ENCODE results near the gene TMA16.

The TMA16 gene

GRCh38 chr4:163562496-163562895 lies 68.0 kb downstream of the TMA16 start:
- Histone ChIP-seq H3K4me3 (ENCODE audit: low read depth, low read length) (no peak overlapping the region), H3K36me3 (ENCODE audit: control insufficient read depth, insufficient read depth, low read length) (no peaks in the 10 kb centered on the region)

GRCh38 chr4:163563592-163563991 lies 69.1 kb downstream of the TMA16 start:
- no peak overlapping the region for H3K9ac ChIP-seq (ENCODE audit: low read depth, low read length)
- H3K36me3 ChIP-seq (ENCODE audit: control insufficient read depth, insufficient read depth, low read length): no peaks in the 10 kb centered on the region
- no peak overlapping the region for H3K27ac ChIP-seq (ENCODE audit: low read depth, low read length)
- peaks cover 29% of the 10 kb centered on the region for H3K4me1 ChIP-seq (ENCODE audit: control insufficient read depth, insufficient read depth, low read length)
- no peaks in the 10 kb centered on the region for H3K27me3 ChIP-seq (ENCODE audit: control insufficient read depth, insufficient read depth, low read length)
- H3K9me3 ChIP-seq (ENCODE audit: control insufficient read depth, insufficient read depth, low read length): 0 out of 2 replicates have a peak, but pooled peaks cover 3% of the 10 kb centered on the region
- H3K4me3 ChIP-seq (ENCODE audit: low read depth, low read length): no peak overlapping the region

More at GRCh38 chr4:163562496-163562895, 68.0 kb downstream of the TMA16 start:
- Histone ChIP-seq H3K9ac (ENCODE audit: low read depth, low read length) (no peak overlapping the region), H3K27ac (ENCODE audit: low read depth, low read length) (no peak overlapping the region), H3K9me3 (ENCODE audit: control insufficient read depth, insufficient read depth, low read length) (0 out of 2 replicates have a peak, but pooled peaks cover 3% of the 10 kb centered on the region), H3K4me1 (ENCODE audit: control insufficient read depth, insufficient read depth, low read length) (peaks cover 29% of the 10 kb centered on the region), H3K27me3 (ENCODE audit: control insufficient read depth, insufficient read depth, low read length) (no peaks in the 10 kb centered on the region)

GRCh38 chr4:163564221-163564720 lies 69.8 kb downstream of the TMA16 start:
- Histone ChIP-seq H3K36me3 (ENCODE audit: control insufficient read depth, insufficient read depth, low read length) (no peaks in the 10 kb centered on the region), H3K4me1 (ENCODE audit: control insufficient read depth, insufficient read depth, low read length) (peaks cover 29% of the 10 kb centered on the region), H3K9me3 (ENCODE audit: control insufficient read depth, insufficient read depth, low read length) (0 out of 2 replicates have a peak, but pooled peaks cover 3% of the 10 kb centered on the region), H3K27ac (ENCODE audit: low read depth, low read length) (no peak overlapping the region), H3K27me3 (ENCODE audit: control insufficient read depth, insufficient read depth, low read length) (no peaks in the 10 kb centered on the region), H3K9ac (ENCODE audit: low read depth, low read length) (no peak overlapping the region), H3K4me3 (ENCODE audit: low read depth, low read length) (no peak overlapping the region)

- no peaks in the 10 kb centered on the region for H3K27me3 ChIP-seq (ENCODE audit: control insufficient read depth, insufficient read depth, low read length)
- H3K4me3 ChIP-seq (ENCODE audit: low read depth, low read length): peak overlapping the region; percentile 40
- no peak overlapping the region for H3K9ac ChIP-seq (ENCODE audit: low read depth, low read length)
- peak overlapping the region; percentile 63 for H3K27ac ChIP-seq (ENCODE audit: low read depth, low read length)
- H3K36me3 ChIP-seq (ENCODE audit: control insufficient read depth, insufficient read depth, low read length): no peaks in the 10 kb centered on the region
- peaks cover 29% of the 10 kb centered on the region for H3K4me1 ChIP-seq (ENCODE audit: control insufficient read depth, insufficient read depth, low read length)
- H3K9me3 ChIP-seq (ENCODE audit: control insufficient read depth, insufficient read depth, low read length): 0 out of 2 replicates have a peak, but pooled peaks cover 3% of the 10 kb centered on the region
These were observed 71.0 kb downstream of the TMA16 start for GRCh38 chr4:163565226-163566135.

DNA sequence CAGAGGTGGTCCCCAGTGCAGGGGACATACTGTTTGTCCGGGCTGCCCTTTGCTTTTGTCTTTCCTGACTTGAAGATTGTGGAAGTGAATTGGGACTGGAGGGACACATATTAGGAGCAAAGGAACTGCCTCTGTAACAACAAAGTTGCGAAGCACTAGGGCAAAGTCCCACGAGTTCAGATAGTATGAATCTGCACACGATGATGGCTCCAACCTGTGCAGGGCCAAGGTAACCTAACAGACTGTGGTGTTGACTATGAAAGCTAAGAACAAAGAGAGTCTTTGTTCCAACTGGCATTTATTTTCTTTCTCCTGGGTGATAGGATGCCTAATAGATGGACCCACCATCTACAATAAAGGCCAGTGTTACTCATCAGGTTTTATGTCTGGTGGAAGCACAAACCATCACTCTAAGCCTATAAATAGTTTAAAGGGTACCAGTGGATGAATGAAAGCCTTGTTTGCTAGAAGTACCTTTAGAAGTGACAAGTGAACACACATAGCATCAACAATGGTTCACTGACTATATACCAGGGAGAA lies 71.8 kb downstream of the TMA16 start:
- Histone ChIP-seq H3K4me3 (ENCODE audit: low read depth, low read length) (no peak overlapping the region), H3K36me3 (ENCODE audit: control insufficient read depth, insufficient read depth, low read length) (no peaks in the 10 kb centered on the region), H3K27me3 (ENCODE audit: control insufficient read depth, insufficient read depth, low read length) (no peaks in the 10 kb centered on the region), H3K9me3 (ENCODE audit: control insufficient read depth, insufficient read depth, low read length) (no peaks in the 10 kb centered on the region), H3K9ac (ENCODE audit: low read depth, low read length) (no peak overlapping the region), H3K4me1 (ENCODE audit: control insufficient read depth, insufficient read depth, low read length) (peaks cover 29% of the 10 kb centered on the region), H3K27ac (ENCODE audit: low read depth, low read length) (peak overlapping the region; percentile 63)

DNA sequence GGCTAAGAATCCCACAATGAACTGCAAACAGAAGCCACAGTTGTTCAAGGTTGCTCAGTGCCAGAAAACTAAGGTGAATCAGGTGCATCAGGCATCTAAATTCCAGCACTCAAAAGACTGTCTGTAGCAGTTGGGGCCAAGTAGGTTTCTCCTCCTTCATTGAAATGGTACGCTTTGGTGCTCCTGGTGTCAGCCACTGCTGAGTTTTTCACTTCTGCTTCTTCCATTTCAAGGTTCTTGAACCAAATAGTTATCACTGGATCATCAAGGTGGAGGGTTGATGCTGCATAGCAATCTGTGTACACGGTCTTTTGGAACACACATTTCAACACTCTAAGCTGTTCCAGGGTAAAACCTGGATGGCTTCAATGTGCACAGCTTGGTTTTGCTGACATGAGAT lies 74.4 kb downstream of the TMA16 start:
- H3K9me3 ChIP-seq (ENCODE audit: control insufficient read depth, insufficient read depth, low read length): no peaks in the 10 kb centered on the region
- H3K36me3 ChIP-seq (ENCODE audit: control insufficient read depth, insufficient read depth, low read length): no peaks in the 10 kb centered on the region
- no peaks in the 10 kb centered on the region for H3K27me3 ChIP-seq (ENCODE audit: control insufficient read depth, insufficient read depth, low read length)
- peaks cover 29% of the 10 kb centered on the region for H3K4me1 ChIP-seq (ENCODE audit: control insufficient read depth, insufficient read depth, low read length)
- H3K9ac ChIP-seq (ENCODE audit: low read depth, low read length): no peak overlapping the region
- no peak overlapping the region for H3K27ac ChIP-seq (ENCODE audit: low read depth, low read length)
- no peak overlapping the region for H3K4me3 ChIP-seq (ENCODE audit: low read depth, low read length)

Measured in HUES48 (cell line).